Effector memory CD8-positive, alpha-beta T cell (primary cell): Measurements from ENCODE around the gene SPOCK1.

ENCODE experiments used
- ATAC-seq: fragments of 150-1000 bp; cut with Tn5 transposase; replicated peaks from 2 replicates; pipeline ENCODE4 v1.10.0; 2021; ENCODE audit warnings: mild to moderate bottlenecking, moderate library complexity
- DNase-seq, 3 experiments: peaks; one replicate each; pipeline ENCODE4 v3.0.0; 2021
- H3K27ac Mint-ChIP-seq, 2 donors: one replicate each; pipeline ENCODE4 v1.8.0; 2022; ENCODE audit warnings: mild to moderate bottlenecking in 2 of 2, mixed read lengths in 2 of 2, moderate library complexity in 2 of 2
- H3K27me3 Mint-ChIP-seq, 2 donors: one replicate each; pipeline ENCODE4 v1.8.0; 2022; ENCODE audit warnings: mixed read lengths in 2 of 2
- H3K36me3 Mint-ChIP-seq: one replicate; pipeline ENCODE4 v1.8.0; 2022; ENCODE audit warnings: mild to moderate bottlenecking, moderate library complexity, mixed read lengths; ENCODE audit not compliant: insufficient read depth
- H3K4me1 Mint-ChIP-seq, 2 donors: one replicate each; pipeline ENCODE4 v1.8.0; 2022; ENCODE audit warnings: low read depth in 2 of 2, mixed read lengths in 2 of 2
- H3K4me3 Mint-ChIP-seq, 2 donors: one replicate each; pipeline ENCODE4 v1.8.0; 2022; ENCODE audit warnings: mild to moderate bottlenecking in 2 of 2, mixed read lengths in 2 of 2, moderate library complexity in 2 of 2
- H3K9me3 Mint-ChIP-seq, 2 donors: one replicate each; pipeline ENCODE4 v1.8.0; 2022; ENCODE audit warnings: mixed read lengths in 2 of 2

SPOCK1 gene

DNA sequence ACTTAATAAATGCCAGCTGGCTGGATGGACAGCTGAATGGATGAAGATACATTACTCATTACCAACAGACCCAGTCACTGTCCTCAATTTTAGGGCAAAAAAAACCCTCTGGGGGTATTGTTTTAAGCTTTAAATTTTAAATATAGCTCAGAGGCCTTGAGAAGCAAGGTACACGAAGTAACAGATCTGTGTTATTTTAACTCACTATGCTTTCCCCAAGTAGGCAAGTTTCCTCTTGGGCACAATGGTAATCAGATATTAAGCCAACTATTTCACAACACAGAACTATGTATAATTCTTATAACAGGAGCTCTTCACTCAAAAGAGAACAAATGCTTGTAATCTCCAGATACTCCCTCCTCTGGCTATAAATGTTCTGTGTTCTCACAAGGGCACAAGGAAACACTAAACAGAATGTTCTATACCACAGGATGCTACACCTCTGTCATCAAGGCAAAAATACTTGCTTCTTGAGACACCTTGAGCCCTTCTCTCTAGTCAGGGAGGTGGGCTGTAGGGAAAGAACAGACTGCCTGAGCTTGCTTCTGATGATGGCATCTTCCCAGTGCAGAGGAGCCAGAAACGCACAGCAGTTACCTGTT is 443.8 kb downstream of the SPOCK1 start:
- ATAC-seq (no peak), DNase-seq (no peak)
- Mint-ChIP-seq H3K4me3 (no peak overlapping the region), H3K27ac (no peak overlapping the region), H3K27me3 (peaks cover 0 to 11% of the 10 kb centered on the region in 2 donors), H3K4me1 (peaks cover 0 to 2% of the 10 kb centered on the region in 2 donors), H3K9me3 (peaks cover 0 to 2% of the 10 kb centered on the region in 2 donors), H3K36me3 (no peaks in the 10 kb centered on the region)

- H3K4me1 Mint-ChIP-seq: peaks cover 0 to 2% of the 10 kb centered on the region in 2 donors
- no peak overlapping the region for H3K27ac Mint-ChIP-seq
- H3K27me3 Mint-ChIP-seq: peaks cover 0 to 11% of the 10 kb centered on the region in 2 donors
- ATAC-seq (no peak), DNase-seq (no peak)
- peaks cover 0 to 2% of the 10 kb centered on the region in 2 donors for H3K9me3 Mint-ChIP-seq
- H3K4me3 Mint-ChIP-seq: no peak overlapping the region
- H3K36me3 Mint-ChIP-seq: no peaks in the 10 kb centered on the region
Measured at GRCh38 chr5:137054792-137055191, 444.3 kb downstream of the SPOCK1 start.

GRCh38 chr5:137054335-137054734 is 444.8 kb downstream of the SPOCK1 start:
- H3K4me3 Mint-ChIP-seq: no peak overlapping the region
- H3K27me3 Mint-ChIP-seq: peaks cover 0 to 11% of the 10 kb centered on the region in 2 donors
- DNase-seq: no peak
- peaks cover 0 to 2% of the 10 kb centered on the region in 2 donors for H3K9me3 Mint-ChIP-seq
- ATAC-seq: no peak
- peaks cover 0 to 2% of the 10 kb centered on the region in 2 donors for H3K4me1 Mint-ChIP-seq
- no peaks in the 10 kb centered on the region for H3K36me3 Mint-ChIP-seq
- no peak overlapping the region for H3K27ac Mint-ChIP-seq

DNA sequence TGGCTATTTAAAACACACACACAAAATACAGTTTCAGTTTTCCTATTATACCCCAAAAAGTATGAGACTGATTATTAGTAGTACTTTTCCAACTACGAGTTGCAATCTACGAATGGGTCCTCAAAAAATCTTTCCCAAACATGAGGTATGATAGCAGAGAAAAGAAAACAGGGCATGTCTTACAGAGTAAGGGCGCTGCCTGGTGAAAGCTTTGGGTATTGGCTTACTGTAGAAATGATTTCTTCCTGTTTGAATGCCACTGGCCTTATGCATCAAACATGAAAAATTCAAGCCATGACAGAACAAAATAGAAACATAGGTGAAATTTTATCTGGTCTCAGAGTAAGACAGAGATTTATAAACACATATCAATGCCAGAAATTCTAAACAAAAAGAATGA is 448.0 kb downstream of the SPOCK1 start:
- no peaks in the 10 kb centered on the region for H3K9me3 Mint-ChIP-seq
- H3K27me3 Mint-ChIP-seq: peaks cover 0 to 4% of the 10 kb centered on the region in 2 donors
- no peak overlapping the region for H3K4me3 Mint-ChIP-seq
- peaks cover 0 to 2% of the 10 kb centered on the region in 2 donors for H3K4me1 Mint-ChIP-seq
- H3K27ac Mint-ChIP-seq: no peak overlapping the region
- ATAC-seq (no peak), DNase-seq (no peak)
- H3K36me3 Mint-ChIP-seq: no peaks in the 10 kb centered on the region

DNA sequence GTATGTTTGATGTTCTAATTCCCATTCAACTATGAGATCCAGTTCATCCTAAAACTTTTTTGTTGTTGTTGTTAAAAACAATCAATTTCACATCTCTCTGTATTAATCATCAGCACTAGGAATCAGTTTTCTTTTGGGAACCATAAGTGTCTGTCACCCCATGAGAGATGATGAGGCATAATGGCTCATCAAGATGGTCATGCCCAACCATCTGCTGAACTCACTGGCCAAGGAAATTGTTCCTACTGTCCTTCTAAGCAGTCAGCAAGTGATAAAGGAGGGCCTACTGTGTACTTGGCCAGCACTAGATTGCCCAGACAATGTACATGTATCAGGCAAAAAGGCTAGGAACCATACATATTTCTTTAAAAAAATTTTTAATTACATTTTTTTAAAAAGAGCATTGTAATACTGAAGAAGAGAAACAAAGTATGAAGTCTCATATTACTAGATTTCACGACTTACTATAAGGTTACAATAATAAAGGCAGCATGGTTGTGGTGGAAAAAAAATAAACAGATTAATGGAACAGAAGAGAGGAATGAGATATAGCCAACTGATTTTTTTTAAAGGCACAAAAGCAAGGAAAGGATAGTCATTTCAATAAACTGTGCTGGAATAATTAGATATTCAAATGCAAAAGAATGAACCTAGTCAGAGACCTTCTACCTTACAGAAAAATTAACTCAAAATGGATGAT is 458.3 kb downstream of the SPOCK1 start:
- DNase-seq (no peak), ATAC-seq (no peak)
- Mint-ChIP-seq H3K4me3 (no peak overlapping the region), H3K36me3 (peaks cover 4% of the 10 kb centered on the region), H3K27ac (no peak overlapping the region), H3K27me3 (peaks cover 0 to 8% of the 10 kb centered on the region in 2 donors), H3K4me1 (no peaks in the 10 kb centered on the region), H3K9me3 (peaks cover 3 to 12% of the 10 kb centered on the region in 2 donors)

DNA sequence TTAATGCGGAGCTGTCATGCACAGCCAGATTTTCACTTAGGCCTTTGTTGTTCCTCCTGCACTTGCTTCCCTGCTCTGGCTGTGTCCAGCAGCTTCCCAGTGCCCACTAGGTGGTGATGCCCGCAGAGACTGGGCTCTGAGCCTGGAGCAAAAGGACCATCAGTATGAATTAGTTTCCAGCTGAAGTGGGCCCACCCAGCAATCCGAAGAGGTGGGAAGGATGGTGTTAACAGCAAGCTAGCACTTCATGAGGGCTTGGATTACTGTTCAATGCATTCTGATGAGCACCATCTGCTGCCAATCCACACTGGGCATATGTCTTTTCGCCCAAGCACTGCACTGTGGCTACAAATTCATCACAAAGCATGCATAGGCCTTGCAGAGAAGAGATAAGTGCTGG is 459.1 kb downstream of the SPOCK1 start:
- Mint-ChIP-seq H3K4me3 (no peak overlapping the region), H3K27ac (no peak overlapping the region), H3K36me3 (peaks cover 4% of the 10 kb centered on the region), H3K4me1 (no peaks in the 10 kb centered on the region), H3K9me3 (peaks cover 3 to 12% of the 10 kb centered on the region in 2 donors), H3K27me3 (peaks cover 0 to 15% of the 10 kb centered on the region in 2 donors)
- ATAC-seq: no peak
- DNase-seq: no peak

GRCh38 chr5:137037848-137038247 is 461.3 kb downstream of the SPOCK1 start:
- Mint-ChIP-seq H3K27ac (no peak overlapping the region), H3K36me3 (peaks cover 4% of the 10 kb centered on the region), H3K9me3 (peaks cover 2 to 7% of the 10 kb centered on the region in 2 donors), H3K27me3 (peaks cover 0 to 15% of the 10 kb centered on the region in 2 donors), H3K4me3 (no peak overlapping the region), H3K4me1 (no peaks in the 10 kb centered on the region)
- ATAC-seq: no peak
- no peak for DNase-seq

DNA sequence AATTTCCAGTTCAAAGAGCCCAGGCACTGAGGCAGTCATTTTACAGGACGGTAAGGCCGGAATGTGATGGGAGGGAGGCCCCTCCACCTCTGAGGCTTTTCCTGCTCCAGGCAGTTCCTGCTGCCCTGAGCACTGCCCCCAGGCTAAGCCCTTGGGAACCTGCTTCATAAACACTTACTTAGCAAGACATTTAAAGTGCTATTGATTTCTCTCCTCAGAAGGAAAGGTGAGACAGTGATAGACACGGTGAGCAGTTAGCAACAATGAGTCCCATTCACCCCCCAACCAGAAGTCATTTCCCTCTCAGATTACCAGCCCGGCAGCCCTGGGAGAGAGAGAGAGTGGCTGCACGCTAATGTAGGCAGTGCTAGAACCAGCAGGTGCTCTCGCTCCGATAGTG is 462.5 kb downstream of the SPOCK1 start:
- Mint-ChIP-seq H3K27me3 (peaks cover 0 to 15% of the 10 kb centered on the region in 2 donors), H3K4me1 (no peaks in the 10 kb centered on the region), H3K36me3 (peaks cover 6% of the 10 kb centered on the region), H3K9me3 (peaks cover 2 to 9% of the 10 kb centered on the region in 2 donors), H3K27ac (no peak overlapping the region), H3K4me3 (no peak overlapping the region)
- DNase-seq: no peak
- no peak for ATAC-seq

DNA sequence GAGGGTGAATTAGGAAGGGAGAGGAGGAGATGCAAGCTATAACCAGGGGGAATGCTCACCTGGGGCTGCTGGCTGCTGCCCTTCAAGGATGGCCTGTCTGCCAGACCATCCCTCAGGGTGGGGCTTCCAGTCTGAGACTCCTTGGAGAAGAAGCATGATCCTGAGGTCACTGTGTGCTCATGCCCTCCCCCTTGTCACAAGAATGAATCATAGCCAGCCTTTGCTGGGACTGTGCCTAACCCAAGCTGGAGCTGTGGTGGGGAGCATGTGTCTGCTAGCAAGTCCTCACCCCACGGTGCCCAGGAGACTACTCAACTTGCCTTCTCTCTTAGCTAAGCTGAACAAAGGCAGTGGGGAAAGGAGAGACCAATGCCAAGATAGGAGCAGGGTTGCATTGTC is 463.6 kb downstream of the SPOCK1 start:
- no peak for ATAC-seq
- Mint-ChIP-seq H3K4me3 (no peak overlapping the region), H3K4me1 (no peaks in the 10 kb centered on the region), H3K27me3 (peaks cover 0 to 15% of the 10 kb centered on the region in 2 donors), H3K36me3 (peaks cover 6% of the 10 kb centered on the region), H3K9me3 (peaks cover 2 to 9% of the 10 kb centered on the region in 2 donors), H3K27ac (no peak overlapping the region)
- no peak for DNase-seq

DNA sequence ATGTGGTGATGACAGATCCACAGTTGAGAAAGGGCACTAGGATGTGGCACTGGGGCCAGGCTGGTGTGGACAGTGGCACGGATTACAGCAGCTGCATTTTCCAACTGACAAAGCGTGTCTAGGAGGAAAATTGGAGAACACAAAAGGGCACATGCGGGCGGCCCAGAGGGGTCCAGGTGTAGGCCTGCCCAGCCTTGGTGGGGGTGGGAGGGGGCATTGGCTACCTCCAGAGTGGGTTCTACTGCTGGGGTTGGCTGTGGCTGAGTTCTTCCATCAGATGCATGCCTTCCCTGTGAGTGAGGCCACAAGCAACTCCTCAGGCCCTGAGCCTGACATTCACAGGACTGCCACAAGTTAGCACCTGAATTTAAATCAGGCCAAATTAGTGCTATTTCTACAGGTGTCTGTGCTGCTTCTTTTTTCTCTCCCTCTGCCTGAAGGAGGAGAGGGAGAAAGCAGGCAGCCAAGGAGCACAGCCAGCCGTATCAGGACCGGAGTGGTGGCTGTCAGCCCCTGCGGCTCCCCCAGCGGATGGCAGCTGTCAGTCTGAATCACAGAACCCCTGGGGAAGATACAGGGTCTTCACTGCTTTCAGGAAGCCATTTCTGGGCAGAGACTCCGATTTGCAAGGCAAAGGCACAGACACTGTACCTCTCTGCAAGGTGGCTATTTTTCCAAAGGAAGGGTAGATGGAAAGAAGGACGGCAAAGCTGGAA is 464.2 kb downstream of the SPOCK1 start:
- no peak overlapping the region for H3K27ac Mint-ChIP-seq
- H3K4me1 Mint-ChIP-seq: no peaks in the 10 kb centered on the region
- H3K36me3 Mint-ChIP-seq: peaks cover 6% of the 10 kb centered on the region
- peaks cover 2 to 9% of the 10 kb centered on the region in 2 donors for H3K9me3 Mint-ChIP-seq
- DNase-seq (no peak), ATAC-seq (no peak)
- no peak overlapping the region for H3K4me3 Mint-ChIP-seq
- peaks cover 0 to 15% of the 10 kb centered on the region in 2 donors for H3K27me3 Mint-ChIP-seq

- Mint-ChIP-seq H3K27me3 (peaks cover 0 to 15% of the 10 kb centered on the region in 2 donors), H3K4me3 (no peak overlapping the region), H3K36me3 (peaks cover 6% of the 10 kb centered on the region), H3K9me3 (peaks cover 2 to 9% of the 10 kb centered on the region in 2 donors), H3K4me1 (no peaks in the 10 kb centered on the region), H3K27ac (no peak overlapping the region)
- no peak for DNase-seq
- no peak for ATAC-seq
Measured at GRCh38 chr5:137034213-137034612, 464.9 kb downstream of the SPOCK1 start.

GRCh38 chr5:137032929-137033328 is 466.2 kb downstream of the SPOCK1 start:
- DNase-seq (no peak), ATAC-seq (no peak)
- Mint-ChIP-seq H3K27me3 (peaks cover 0 to 9% of the 10 kb centered on the region in 2 donors), H3K4me1 (no peaks in the 10 kb centered on the region), H3K36me3 (peaks cover 2% of the 10 kb centered on the region), H3K27ac (no peak overlapping the region), H3K4me3 (no peak overlapping the region), H3K9me3 (peaks cover 0 to 9% of the 10 kb centered on the region in 2 donors)

GRCh38 chr5:137027758-137028157 is 471.4 kb downstream of the SPOCK1 start:
- H3K4me1 Mint-ChIP-seq: peaks cover 0 to 2% of the 10 kb centered on the region in 2 donors
- ATAC-seq (no peak), DNase-seq (no peak)
- peaks cover 2% of the 10 kb centered on the region for H3K36me3 Mint-ChIP-seq
- no peak overlapping the region for H3K4me3 Mint-ChIP-seq
- H3K27ac Mint-ChIP-seq: no peak overlapping the region
- no peaks in the 10 kb centered on the region for H3K27me3 Mint-ChIP-seq
- H3K9me3 Mint-ChIP-seq: peaks cover 0 to 9% of the 10 kb centered on the region in 2 donors
